ENCODE measurements around the gene BUB1.

- TF ChIP-seq, protein P1, sequence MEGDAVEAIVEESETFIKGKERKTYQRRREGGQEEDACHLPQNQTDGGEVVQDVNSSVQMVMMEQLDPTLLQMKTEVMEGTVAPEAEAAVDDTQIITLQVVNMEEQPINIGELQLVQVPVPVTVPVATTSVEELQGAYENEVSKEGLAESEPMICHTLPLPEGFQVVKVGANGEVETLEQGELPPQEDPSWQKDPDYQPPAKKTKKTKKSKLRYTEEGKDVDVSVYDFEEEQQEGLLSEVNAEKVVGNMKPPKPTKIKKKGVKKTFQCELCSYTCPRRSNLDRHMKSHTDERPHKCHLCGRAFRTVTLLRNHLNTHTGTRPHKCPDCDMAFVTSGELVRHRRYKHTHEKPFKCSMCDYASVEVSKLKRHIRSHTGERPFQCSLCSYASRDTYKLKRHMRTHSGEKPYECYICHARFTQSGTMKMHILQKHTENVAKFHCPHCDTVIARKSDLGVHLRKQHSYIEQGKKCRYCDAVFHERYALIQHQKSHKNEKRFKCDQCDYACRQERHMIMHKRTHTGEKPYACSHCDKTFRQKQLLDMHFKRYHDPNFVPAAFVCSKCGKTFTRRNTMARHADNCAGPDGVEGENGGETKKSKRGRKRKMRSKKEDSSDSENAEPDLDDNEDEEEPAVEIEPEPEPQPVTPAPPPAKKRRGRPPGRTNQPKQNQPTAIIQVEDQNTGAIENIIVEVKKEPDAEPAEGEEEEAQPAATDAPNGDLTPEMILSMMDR (IDR thresholded peaks at IDR 0.05), result no peak
- TF ChIP-seq POLR2A (IDR thresholded peaks at IDR 0.05), result no peak
Measured at GRCh38 chr2:110645616-110646015, 32.2 kb downstream of the BUB1 start.

All from thyroid gland (tissue), 4 donors.